CD4-positive, alpha-beta T cell treated with Interleukin-15 for 4 hours (primary cell): ENCODE measurements around the gene DDAH1.

Experiments used
- DNase-seq: peaks from one replicate; pipeline ENCODE4 v3.0.0-alpha.2; 2020; ENCODE audit warnings: low spot score

DDAH1 gene

DNA sequence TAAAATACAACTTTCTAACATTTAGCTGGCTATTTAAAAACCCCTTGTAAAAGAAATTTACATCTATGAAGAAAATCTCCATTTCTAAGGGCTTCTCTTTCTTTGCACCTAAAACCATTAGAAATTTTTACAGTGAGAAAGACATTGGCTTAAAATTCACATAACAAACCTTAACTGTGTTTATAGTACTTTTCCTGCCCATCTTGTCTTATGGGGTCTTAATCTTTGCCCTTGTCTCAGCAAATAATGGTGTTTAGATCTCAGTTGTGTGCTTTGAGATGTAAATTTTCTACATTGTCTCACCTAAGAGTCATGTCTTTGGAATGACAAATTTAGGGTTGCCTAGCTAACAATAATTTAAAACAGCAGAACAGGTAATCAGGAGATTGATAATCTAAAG, 71.5 kb downstream of the DDAH1 start:
- no peak for DNase-seq

DNA sequence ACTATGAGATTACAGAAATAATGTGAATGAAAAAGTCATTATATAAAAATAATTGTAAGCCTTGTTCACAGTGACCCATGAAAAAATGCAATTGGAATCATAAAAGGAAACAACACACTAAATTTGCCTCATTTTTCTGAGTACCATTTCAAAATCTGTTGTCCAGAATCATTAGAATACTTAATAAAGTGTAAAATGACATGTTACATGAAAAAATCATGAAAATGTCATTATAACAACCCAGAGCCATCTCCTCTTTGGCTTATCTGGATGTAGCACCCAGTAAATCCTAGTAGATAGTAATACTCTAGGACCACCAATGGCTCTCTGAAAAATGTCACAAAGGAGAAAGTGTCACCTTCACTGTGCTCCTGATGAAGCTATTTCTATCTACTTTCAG, 76.5 kb downstream of the DDAH1 start:
- DNase-seq = no peak

DNA sequence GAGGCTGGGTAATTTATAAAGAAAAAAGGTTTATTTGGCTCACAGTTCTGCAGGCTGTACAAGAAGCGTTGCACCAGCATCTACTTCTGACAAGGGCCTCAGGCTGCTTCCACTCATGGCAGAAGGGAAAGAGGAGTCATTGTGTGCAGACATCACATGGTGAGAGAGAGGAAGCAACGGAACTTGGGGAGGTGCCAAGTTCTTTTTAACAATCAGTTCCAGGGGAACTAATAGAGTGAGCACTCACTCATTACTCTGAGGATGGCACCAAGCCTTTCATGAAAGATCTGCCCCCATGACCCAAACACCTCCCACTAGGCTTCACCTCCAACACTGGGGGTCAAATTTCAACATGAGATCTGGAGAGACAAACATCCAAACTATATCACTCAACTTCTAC, 77.2 kb downstream of the DDAH1 start:
- no peak for DNase-seq

DNA sequence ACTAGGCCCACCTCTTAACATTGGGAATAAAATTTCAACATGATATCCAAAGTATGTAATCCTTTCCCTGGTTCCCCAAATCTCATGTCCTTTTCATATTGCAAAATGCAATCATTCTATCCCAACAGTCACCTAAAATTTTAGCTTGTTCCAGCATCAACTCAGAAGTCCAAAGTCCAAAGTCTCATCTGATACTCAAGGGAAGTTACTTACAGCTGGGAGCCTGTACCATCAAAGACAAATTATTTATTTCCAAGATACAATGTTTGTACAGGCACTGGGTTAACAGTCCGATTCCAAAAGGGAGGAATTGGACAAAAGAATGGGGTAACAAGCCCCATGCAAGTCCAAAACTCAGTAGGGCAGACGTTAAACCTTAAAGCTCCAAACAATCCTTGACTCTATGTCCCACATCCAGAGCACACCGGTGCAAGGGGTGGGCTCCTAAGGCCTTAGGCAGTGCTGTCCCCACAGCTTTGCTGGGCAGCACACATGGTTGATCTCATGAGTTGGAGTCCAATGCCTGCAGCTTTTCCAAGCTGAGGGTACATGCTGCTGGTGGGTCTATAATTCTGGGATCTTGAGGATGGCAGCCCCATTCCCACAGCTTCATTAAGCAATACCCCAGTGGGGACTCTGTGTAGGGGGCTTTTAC, 78.8 kb downstream of the DDAH1 start:
- DNase-seq = no peak

DNA sequence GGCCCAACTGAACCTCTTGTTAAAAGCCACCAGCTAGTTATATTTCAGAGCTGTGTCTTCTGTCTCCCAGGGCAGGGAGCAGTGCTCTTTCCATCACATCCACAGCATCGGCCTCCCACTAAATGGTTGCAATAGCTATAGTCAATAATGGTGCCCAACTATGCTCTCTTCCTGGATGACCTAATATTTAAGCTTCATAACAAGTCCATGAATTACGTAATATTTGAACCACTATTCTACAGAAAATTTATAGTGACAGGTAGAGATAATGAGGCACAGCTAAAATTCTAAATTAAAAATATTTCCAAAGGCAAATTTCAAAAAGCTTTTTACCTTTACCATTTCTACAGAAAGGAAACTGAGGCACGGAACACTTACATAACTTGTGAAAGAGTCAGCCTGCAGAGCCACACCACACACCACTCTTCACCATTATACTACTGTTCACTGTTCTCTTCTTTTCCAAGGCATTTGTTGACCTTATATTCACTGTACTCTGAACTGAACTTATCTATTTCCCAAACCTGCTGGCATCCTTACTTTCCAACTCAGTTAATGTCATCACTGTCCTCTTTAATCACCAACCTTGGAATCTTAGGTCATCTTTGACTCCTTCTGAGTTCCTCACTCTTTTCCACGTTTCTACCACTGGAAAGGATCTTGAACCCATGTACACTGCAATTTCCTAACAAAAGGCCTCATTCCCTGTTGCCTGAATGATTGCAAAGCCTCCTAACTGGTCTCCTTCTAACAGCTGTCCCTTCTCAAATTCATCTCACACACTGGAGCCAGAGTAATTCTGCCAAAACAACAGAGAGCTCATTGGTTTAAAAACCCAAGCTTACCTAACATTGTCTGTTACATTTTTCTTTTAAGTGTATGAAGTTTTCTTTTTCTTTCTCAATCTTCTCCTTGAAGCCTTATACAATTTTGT, 85.5 kb downstream of the DDAH1 start:
- DNase-seq = no peak

DNA sequence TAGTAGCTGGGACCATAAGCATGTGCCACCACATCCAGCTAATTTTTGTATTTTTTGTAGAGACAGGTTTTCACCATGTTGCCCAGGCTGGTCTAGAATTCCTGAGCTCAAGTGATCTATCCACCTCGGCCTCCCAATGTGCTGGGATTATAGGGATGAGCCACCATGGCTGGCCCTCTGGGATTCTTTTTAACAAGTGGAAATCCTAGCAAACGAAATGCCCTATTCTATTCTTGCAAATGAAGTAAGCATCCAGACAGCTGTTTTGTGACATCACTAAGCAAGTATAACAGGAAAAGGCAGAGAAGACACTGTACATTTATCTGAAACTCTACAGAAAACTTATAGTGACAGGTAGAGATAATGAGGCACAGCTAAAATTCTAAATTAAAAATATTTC, 86.4 kb downstream of the DDAH1 start:
- DNase-seq = no peak

DNA sequence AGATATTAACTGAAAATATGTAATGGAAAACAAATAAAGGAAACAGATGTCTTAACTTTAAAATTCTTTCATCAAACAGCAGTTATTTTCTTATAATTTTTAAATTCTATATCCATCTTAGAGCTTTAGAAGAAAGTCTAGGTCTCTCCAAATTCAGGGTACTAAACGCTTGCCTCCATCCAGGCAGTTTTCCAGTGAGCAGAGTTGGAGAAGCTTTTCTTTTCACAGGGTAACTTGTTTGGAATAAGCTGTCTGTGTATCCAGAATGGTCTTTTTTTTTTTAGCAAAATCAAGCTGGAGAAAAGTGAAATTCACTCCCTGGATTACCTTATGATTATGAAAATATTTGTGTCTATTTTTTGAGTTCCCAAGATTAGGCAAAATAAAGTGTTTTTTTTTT, 88.6 kb downstream of the DDAH1 start:
- no peak for DNase-seq

DNA sequence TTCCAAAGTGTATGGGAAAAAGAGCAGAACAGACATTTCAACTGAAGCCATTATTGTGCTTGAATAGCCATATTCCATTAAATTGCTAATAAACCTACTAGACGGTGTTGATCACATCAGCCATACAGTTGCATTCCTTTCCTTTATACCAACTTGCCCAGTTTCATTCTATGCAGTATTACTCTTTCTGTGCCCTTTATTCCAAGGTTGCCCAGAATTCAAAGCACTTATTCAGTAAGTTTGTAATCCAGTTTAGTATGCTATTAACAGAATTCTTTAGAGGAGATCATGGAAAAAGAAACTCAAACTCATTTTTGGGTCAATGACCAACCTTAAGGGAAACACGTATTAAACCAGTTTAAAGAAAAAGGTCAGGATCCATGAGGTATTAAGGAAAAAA, 89.5 kb downstream of the DDAH1 start:
- DNase-seq = no peak

DNA sequence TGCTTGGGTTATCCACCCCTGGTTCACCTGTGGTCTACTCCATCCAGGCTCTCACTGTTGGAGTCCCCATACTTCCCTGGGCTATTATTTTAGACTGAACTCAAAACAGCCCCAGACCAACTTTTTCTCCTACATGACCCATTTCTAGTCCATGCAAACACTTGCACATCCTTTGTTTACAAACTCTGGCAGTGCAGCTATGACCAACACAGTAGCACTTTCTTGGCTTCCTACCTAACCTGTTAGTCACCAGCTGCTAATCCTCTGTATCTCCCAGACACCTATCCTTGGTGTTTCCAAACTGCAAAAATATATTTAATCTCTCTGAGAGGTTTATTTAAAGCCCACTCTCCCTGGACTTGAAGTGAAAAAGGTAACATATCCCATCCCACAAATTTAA, 90.8 kb downstream of the DDAH1 start:
- no peak for DNase-seq

DNA sequence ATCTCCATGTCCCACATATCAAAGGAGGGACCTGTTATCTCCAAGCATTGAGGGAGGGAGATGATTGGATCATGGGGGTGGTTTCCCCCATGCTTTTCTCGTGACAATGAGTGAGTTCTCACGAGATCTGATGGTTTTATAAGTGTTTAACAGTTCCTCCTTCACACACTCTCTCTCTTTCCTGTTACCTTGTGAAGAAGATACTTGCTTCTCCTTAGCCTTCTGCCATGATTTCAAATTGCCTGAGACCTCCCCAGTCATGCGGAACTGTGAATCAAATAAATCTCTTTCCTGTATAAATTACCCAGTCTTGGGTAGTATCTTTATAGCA, 91.6 kb downstream of the DDAH1 start:
- DNase-seq = no peak

DNA sequence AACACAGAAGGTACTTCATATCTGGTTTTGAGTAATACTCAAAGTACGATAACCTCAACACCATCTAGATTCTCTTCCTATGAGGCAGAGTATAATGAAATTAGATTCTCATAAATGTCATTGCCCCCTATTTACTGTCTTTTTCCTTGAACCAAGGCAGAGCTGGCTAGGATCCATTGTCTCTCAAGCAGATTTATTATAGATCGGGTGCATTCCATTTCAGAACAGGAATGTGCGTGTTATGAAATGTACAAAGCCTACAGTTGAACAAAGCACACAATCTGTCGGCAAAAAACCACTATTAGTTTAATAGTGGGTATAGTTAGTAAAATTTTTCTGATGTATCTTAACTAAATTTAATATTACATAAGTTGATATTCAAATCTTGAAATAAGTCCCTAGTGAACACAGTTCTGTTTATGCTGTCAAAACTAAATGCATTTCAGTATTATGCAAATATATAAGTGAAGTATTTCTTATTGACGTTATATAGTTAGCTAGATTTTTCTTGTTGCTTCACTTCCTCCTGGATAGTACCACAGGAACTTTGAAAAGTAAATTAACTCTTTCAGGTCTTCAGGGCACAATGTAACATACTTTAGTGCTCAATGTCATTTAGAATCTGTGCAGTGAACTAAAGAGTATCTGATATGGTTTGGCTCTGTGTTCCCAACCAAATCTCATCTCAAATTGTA, 92.1 kb downstream of the DDAH1 start:
- DNase-seq = no peak

DNA sequence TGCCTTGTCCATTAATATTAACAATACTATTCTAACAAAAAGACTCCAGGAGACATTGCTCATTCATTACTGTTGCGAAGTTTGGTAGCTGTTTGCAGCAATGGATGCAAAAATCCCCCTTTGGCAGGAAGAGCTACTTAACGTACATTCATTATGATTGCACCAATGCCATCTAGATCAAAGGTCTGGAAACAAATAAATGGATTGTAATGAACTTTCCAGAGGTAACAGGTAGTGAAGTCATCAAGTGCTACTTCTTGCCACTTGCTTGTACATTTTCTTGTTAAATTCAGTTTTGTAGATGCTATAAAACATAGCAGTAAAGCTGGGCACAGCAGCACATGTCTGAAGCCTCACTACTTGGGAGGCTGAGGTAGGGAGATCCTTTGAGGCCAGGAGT, 93.9 kb downstream of the DDAH1 start:
- DNase-seq = no peak

DNA sequence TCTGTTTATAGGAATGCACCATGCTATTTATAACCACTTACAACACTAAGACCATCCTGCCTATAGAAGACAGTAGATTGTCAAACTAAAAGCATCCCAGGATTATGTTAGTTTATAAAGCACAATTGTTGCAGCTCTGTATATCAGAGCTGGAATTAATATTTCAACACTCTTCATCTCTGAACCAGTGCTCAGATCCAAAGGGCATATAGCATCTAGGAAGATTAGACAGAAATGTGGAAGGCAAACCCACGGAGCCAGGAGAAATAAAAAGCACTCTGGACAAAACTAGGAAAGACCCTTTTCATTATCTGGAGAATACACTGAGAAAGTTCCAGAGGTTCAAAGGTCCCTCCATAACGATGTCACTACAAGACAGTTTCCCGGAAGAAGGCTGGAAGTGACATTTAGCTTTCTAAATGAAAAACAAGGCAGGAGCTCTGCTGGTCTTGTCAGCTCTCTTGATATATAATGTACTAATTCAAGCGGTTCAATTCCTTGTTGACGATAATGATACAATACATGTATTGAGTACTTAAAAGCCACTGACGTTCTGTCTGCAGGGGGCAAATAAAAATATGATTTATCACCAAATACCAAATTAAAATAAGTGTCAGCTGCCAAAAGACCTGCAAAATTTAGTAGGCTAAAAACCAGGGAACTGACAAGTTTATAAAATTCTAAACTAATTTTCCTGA, 96.7 kb downstream of the DDAH1 start:
- no peak for DNase-seq

DNA sequence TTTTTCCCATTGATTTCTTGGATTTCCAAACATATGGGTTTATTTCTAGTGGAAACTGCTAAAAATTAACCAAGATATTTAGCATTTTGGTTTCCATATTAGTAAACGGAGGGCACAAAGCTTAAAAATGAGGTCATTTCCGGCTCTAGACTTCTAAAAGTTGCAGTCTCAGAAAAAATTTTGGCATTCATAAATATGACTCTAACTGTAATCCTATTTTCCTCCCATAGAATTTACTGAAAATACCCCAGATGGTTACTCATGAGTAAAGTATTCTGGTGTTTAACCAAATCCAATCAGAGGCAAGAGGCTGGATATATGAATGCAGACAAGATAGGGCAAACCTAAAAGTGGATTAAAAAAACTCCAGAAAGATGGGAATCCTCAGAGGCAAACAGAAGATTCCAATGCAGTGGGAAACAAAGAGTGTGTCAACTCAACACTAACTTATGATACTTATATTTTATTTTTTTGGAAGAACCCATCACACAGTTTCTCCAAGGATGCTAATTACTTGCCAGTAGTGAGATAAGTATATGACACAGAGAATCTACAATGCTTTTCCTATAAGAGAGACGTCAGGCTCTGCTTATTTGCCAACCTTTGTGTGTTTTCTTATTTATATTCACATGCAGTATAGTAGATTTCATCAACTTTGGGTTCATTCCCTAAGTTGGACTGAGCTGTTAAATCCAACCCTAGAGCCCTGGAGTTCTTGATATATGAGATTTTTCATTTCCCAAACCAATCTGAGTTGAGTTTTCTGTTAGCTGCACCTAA, 98.4 kb downstream of the DDAH1 start:
- no peak for DNase-seq

DNA sequence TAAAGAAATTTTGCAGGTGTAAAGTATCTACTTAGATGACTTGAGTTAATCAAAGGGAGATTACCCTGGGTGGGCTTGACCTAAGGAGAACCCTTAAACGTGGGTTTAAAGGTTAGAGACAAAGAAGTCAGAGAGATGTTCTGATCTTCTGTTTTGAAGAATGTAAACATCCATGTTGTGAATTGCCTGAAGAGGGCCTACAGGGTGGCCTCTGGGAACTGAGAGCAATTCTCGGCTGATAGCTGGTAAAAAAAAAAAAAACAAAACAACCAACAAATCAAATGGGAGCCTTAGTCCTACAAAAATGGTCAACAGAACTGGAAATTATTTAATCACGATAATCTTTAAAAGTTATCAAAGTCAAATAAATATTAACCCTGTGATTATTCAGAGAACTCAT, 99.1 kb downstream of the DDAH1 start:
- DNase-seq = no peak

DNA sequence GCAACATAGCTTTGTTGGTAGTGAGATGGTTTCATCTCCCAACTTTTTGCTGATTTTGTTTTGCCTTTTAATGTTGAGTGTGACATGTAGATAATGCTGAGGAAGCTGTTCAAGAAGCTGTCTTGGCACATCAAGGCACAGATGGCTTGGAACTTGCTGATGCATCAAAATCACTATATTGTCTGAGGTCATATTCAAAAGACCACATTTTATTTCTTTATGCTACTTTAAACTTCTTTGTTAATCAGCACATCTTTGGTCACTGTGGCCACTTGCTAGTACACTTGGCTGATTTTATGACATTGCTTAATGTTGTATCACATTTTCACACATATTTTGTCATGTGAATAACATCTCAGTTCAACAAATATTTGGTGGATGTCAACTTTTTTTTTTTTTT, 101.4 kb downstream of the DDAH1 start:
- DNase-seq = no peak

DNA sequence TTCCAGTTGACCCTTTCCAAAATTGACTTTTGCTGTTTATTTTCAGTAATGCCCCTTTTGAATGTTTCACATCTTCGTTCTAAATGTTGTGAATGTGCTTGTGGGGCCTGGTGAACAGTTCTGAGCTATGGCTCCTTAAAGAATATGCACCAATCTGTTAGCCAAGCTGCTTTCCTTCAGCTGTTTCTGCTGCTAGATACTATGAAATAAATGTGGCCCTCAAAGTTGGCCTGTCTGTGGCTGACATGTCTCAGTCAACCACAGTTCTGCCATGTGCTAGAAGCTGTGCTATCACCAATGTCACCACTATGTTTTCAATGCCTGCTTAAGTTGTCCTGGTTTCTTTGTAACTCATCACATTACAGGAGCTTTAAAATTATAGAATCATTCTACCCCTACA, 101.9 kb downstream of the DDAH1 start:
- DNase-seq = no peak

DNA sequence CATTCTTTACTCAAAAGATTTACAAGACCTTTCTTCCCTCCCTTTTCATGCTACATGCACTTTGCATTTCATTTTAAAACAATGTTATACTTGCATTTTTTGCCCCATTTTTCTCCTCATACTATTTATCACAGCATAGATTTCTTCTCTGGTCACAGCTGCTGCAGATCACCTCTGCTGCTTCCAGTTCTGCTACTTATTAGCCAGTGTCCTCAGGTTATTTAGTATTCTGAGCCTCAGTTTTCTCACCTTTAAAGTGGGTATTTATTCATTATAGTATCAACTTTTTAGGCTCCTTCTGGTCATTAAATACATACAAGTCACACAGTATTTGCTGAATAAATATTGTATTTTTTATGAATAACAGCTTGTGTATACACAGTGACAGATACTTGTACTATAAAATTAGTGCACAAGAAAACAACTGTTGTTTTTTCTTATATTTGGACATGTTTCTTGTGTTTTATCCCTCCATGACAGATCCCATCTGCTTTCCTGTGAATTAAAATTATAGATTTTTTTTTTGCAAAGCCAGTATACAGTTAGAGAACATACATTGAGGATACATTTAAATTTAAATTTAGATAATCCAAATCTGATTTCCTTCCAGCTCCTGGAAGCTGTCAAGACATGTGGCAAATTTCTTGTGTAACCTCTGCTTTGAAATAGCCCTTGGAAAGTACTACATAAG, 103.2 kb downstream of the DDAH1 start:
- no peak for DNase-seq

DNA sequence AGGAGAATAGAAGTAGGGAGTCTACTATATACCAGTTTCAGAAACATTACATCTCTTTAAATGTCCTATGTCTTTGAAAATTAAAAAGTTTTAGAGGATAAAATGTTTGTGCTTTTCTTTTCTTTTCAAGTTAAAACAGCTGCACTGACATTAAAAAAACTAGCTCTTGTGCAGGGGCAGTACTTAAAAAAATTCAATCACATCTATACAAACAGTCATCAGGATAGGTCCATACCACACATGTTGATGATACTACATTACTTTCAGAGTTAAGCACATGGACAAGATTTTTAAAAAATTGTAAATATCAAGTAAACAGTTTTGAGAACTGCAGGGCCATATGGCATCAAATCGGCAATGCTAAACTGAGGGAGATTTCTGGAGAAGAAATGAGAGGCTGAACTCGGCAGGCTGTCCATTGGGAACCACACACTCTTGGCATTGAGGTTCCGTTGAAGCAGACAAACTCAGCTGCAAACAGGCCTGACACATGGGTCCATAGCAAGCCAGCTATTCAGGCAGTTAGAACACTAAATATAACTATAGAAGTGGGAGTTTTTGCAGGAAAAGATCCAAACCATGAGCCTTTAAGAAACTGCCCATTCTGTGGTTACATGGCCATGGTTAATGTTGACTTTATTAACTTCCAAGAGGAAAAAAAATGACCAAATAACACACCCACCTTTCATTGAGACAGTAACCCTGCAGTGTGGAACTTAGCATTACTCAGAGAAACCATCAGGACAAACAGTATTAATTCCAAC, 104.0 kb downstream of the DDAH1 start:
- DNase-seq = no peak
